ENCODE data around the gene CCDC82. TPM values are rescaled to one million over a fixed set of nuclear protein-coding genes. Genes with fewer than 3 reads are reported as not detected.

CCDC82 gene
- total RNA-seq, 2 donors from 2014 or later, result 18.9 to 44.8 TPM

DNA sequence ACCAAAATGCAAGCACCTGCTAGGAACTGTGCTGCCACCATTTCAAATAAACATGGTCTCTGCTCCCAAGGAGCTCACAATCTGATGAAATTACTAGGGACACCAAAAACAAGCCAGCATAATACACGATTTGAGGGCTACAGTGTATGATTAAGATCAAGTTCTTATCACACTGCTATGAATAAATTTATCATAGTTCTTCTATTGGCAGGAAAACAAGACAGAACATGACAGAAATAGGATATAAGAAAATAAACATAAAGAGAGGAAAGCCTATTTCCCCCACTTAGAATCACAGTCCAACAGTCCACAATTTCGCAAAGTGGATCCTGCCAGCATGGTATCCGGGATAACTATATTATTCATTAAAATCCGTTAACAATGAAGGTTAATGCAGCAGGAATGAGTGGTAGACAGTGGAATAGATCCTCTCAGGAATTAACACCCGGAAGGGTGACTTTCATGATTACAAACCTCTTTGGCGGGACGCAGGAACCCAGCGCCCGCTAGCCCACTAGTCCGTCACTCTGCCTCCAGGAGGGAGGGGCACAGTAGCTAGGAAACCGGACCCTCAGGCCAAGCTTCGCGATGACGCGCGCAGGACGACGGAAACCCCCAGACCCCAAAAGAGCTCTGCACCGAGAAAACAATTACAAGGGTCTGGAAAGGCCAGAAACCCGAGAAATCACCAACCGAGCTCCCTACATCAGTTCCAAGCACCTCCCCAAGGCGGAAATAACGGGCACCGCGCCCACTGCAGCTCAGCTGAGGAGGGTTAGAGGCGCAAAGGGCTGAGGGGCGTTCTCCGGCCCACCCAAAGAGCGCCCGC, 607 bp downstream of the CCDC82 start:
- Histone ChIP-seq H3K9me3 (no peaks in the 10 kb centered on the region), H3K4me1 (peaks cover 24% of the 10 kb centered on the region), H3K27ac (peak overlapping the region; percentile 78 to 93 (median 86)), H3K27me3 (no peaks in the 10 kb centered on the region), H3K4me3 (peak overlapping the region; percentile 72 to 86), H3K36me3 (replicated peaks in 1 of 2; ENCODE audit: insufficient read depth in 1 of 2, low read depth in 2 of 2) (no peaks in the 10 kb centered on the region)
- DNase-seq (no peak), ATAC-seq (peak; percentile 58)
- no peak for TF ChIP-seq POLR2A (IDR thresholded peaks at IDR 0.05)
- TF ChIP-seq, protein P1, sequence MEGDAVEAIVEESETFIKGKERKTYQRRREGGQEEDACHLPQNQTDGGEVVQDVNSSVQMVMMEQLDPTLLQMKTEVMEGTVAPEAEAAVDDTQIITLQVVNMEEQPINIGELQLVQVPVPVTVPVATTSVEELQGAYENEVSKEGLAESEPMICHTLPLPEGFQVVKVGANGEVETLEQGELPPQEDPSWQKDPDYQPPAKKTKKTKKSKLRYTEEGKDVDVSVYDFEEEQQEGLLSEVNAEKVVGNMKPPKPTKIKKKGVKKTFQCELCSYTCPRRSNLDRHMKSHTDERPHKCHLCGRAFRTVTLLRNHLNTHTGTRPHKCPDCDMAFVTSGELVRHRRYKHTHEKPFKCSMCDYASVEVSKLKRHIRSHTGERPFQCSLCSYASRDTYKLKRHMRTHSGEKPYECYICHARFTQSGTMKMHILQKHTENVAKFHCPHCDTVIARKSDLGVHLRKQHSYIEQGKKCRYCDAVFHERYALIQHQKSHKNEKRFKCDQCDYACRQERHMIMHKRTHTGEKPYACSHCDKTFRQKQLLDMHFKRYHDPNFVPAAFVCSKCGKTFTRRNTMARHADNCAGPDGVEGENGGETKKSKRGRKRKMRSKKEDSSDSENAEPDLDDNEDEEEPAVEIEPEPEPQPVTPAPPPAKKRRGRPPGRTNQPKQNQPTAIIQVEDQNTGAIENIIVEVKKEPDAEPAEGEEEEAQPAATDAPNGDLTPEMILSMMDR (IDR thresholded peaks at IDR 0.05), result peak in 2 of 7 experiments; percentile 32 to 39
- 1% methylated on average over 29 to 30 of the region's 30 CpGs for WGBS, 2 donors
- intact Hi-C loops (cut with DNase I), result no loop called here

DNA sequence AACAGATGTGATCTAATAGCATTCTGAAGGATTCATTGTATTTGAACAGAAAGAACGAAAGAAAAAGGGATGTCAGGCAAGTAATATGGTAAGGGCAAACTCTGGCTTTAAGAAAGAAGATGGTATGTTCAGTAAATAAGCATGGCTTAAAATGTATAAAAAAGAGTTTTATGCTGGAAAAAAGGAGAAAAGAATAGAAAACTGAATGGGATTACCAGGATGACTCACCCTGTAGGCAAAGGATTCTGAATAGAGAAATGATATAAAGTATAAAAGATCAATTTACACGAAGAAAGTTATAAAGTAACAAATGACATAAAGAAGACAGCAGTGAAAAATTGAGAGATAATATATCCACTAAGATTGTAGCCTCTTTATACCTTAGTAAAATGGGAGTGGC, 4.5 kb downstream of the CCDC82 start:
- ATAC-seq (no peak), DNase-seq (no peak)
- H3K27ac ChIP-seq, result no peak overlapping the region
- TF ChIP-seq, protein P1 (IDR thresholded peaks at IDR 0.05), result no peak
- no peak for TF ChIP-seq POLR2A (IDR thresholded peaks at IDR 0.05)
- H3K4me3 ChIP-seq, result no peak overlapping the region
- no peaks in the 10 kb centered on the region for H3K9me3 ChIP-seq
- H3K4me1 ChIP-seq, result peaks cover 24% of the 10 kb centered on the region
- H3K27me3 ChIP-seq, result no peaks in the 10 kb centered on the region
- 79 to 82% methylated on average over 2 of the region's 2 CpGs for WGBS, 2 donors
- intact Hi-C loops (cut with DNase I), result no loop called here
- no peaks in the 10 kb centered on the region for H3K36me3 ChIP-seq (replicated peaks in 1 of 2; ENCODE audit: insufficient read depth in 1 of 2, low read depth in 2 of 2)

DNA sequence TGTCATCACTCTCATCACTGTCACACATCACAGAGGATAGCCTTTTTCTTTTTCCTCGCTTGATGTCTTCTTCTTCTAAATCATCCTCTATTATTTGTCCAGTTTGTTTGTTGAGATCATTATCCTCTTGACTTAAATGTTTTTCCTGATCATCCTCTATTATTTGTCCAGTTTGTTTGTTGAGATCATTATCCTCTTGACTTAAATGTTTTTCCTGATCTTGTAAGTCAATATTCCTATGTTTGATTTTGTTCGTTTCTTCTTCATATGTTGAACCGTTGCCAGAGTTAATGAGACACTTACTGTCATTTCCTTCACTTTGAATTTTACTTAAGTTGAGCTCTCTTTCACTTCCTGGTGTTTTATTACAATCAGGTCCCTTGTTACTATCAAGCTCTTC, 5.6 kb downstream of the CCDC82 start:
- TF ChIP-seq, protein P1 (IDR thresholded peaks at IDR 0.05), result no peak
- TF ChIP-seq POLR2A (IDR thresholded peaks at IDR 0.05), result no peak
- H3K4me1 ChIP-seq, result peaks cover 24% of the 10 kb centered on the region
- no peak overlapping the region for H3K4me3 ChIP-seq
- DNase-seq (no peak), ATAC-seq (no peak)
- H3K27me3 ChIP-seq, result no peaks in the 10 kb centered on the region
- no peaks in the 10 kb centered on the region for H3K36me3 ChIP-seq (replicated peaks in 1 of 2; ENCODE audit: insufficient read depth in 1 of 2, low read depth in 2 of 2)
- WGBS, 2 donors, result 52 to 64% methylated on average over 3 of the region's 3 CpGs
- no peaks in the 10 kb centered on the region for H3K9me3 ChIP-seq
- intact Hi-C loops (cut with DNase I), result no loop called here
- H3K27ac ChIP-seq, result no peak overlapping the region

DNA sequence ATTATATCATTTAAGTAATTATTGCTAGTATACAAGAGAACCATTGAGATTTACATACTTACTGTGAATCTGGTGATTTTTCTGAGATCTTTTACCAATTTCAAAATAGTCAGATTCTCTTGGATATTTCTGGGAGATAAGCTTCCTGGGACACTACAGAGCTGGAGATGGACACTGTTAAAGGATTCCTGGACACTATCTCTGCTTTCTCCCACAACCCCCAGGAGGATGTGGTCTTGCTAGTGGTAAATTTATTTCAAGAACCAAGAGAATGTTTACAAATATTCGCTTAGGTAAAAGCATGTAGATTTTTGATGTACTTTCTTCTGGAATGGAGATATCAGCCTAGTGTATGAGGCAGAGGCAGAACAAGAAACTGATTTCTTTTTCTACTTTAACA, 12.9 kb downstream of the CCDC82 start:
- H3K4me3 ChIP-seq, result no peak overlapping the region
- H3K36me3 ChIP-seq (replicated peaks in 1 of 2; ENCODE audit: insufficient read depth in 1 of 2, low read depth in 2 of 2), result no peaks in the 10 kb centered on the region
- H3K27ac ChIP-seq, result no peak overlapping the region

More for the DNA sequence above, 12.9 kb downstream of the CCDC82 start:
- DNase-seq, result no peak
- no peaks in the 10 kb centered on the region for H3K27me3 ChIP-seq
- intact Hi-C loops (cut with DNase I), result no loop called here
- ATAC-seq, result no peak
- 88 to 90% methylated on average over 1 of the region's 1 CpG for WGBS, 2 donors
- TF ChIP-seq, protein P1 (IDR thresholded peaks at IDR 0.05), result no peak
- no peak for TF ChIP-seq POLR2A (IDR thresholded peaks at IDR 0.05)
- no peaks in the 10 kb centered on the region for H3K9me3 ChIP-seq
- H3K4me1 ChIP-seq, result no peaks in the 10 kb centered on the region

Measured in body of pancreas (tissue), 4 donors.